Left ventricle myocardium superior (tissue), 1 donor: ENCODE measurements around the gene WDR7. TPM values are rescaled to one million over a fixed set of nuclear protein-coding genes. Genes with fewer than 3 reads are reported as not detected.

ENCODE experiments used
- ATAC-seq: fragments of 200-7000 bp; cut with Tn5 transposase; one replicate; pipeline ENCODE4 v1.9.1; 2020; ENCODE audit warnings: mild to moderate bottlenecking, moderate library complexity
- DNase-seq: peaks from one replicate; pipeline ENCODE4 v3.0.0-alpha.2; 2020
- intact Hi-C: fragments of 100-400 bp; cut with micrococcal nuclease; formaldehyde crosslinking; loops from one replicate; pipeline ENCODE4 v1.11.0; 2022
- total RNA-seq: library from RNA; stranded (reverse); fragmentation: NEBNext Ultra II Directional; extraction: Animal tissue kit (Norgen Biotek cat#: 25700); gene quantifications from one replicate; pipeline ENCODE4 v1.2.1, GENCODE V29; 2021
- donor health status: DM: no; HTN: yes; CAD: no; lungs with severe emphysema.

Gene WDR7
- total RNA-seq, 1 donor from 2014 or later = 25.8 TPM

- no peak for DNase-seq
- intact Hi-C loops = no loop called here
- peak; percentile 92 for ATAC-seq
These were observed 351.5 kb downstream of the WDR7 start for GRCh38 chr18:57002627-57003026.

- no peak for DNase-seq
- no peak for ATAC-seq
- intact Hi-C loops = no loop called here
These were observed 352.2 kb downstream of the WDR7 start for GRCh38 chr18:57003342-57003741.

DNA sequence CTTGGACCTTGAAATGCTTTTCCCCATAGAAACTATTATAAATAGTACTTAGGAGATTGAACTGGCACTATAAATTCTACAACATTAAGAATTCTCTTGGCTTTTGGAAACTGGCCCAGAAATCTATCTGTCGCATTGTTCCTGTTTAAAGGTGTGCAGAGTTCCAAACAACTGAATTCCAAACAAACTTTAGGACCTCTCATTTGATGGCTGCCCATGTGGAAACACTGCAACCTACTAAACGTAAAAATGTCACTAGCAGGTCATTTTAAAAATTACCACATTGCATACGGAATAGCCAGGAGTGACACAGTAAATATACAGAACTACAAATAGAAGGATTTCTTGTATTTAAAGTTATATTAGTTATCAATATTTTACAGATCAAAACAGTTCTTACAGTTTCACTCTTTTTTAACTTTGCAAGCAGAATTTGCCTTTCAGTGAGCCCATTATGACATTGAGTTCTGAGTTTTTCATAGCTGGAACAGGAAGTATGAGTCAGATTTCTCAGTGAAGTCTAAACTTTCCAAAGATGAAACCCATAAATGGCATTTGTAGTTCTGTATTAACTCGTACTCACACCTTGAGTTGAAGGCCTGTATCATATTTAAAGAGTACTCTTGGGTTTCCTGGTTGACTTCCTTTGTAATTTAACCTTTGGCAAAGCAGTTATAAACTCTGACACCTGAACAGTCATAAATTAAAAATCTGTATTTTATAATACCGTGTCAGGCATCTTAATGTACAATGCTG, 353.4 kb downstream of the WDR7 start:
- intact Hi-C loops = no loop called here
- DNase-seq (no peak), ATAC-seq (no peak)

DNA sequence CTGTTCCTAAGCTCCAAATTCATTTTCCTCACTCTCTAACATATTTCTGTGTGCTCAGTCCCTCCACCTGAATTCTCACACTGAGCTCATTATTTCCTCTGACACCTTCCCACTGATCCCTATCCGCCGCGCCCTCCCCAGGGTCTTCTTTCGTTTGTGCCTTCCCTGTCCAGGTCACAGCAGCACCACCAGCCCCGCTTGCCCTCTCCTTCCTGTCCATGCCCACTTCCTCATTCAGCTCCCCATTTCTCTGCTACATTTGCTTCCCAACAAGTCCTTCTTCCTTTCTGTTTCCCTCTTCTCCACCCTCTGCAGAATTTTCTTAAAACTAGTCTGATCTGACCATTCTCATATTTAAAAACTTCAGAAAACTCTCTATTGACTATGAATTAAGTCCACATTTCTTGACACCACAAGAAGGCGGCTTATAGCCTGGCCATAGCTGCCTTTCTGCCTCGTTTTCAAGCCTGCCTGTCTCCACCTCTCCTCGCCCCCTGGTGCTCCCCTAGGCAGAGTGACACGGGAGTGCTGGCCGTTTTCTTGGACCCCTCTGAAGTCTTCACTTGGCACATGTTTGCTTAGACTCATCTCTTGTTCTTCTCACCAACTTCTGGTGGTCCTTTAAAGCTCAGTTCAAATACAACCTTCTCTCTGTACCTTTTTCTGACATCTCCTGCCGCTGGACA, 357.0 kb downstream of the WDR7 start:
- DNase-seq (peak; percentile 34), ATAC-seq (no peak)
- intact Hi-C loops = no loop called here

DNA sequence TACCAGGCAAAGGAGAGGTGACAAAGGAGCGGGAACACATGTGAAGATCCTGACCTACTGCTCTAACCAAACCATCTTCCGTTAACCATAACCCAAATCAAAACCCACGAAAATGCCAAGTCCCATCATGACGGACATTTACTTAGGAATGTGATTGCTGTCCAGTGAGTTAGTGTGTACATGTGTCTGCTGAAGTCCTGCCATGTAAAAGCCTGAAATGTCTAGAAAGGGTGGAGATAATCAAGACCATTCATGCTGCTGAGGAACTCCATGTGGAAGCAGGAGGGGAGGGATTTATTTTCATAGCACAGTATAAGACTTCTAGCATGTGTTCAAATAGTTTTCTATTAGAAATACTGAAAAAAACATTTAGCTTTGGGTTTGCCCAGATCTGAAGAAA, 358.7 kb downstream of the WDR7 start:
- DNase-seq = no peak
- no peak for ATAC-seq
- intact Hi-C loops = no loop called here

- intact Hi-C loops = no loop called here
- ATAC-seq = no peak
- no peak for DNase-seq
These were observed 363.7 kb downstream of the WDR7 start for GRCh38 chr18:57014772-57015413.

GRCh38 chr18:57015451-57015850, 364.3 kb downstream of the WDR7 start:
- intact Hi-C loops = no loop called here
- DNase-seq (no peak), ATAC-seq (no peak)

GRCh38 chr18:57018845-57019244, 367.7 kb downstream of the WDR7 start:
- DNase-seq (no peak), ATAC-seq (no peak)
- intact Hi-C loops = no loop called here

- ATAC-seq = no peak
- intact Hi-C loops = no loop called here
- DNase-seq = no peak
These were observed 371.6 kb downstream of the WDR7 start for GRCh38 chr18:57022716-57023115.

DNA sequence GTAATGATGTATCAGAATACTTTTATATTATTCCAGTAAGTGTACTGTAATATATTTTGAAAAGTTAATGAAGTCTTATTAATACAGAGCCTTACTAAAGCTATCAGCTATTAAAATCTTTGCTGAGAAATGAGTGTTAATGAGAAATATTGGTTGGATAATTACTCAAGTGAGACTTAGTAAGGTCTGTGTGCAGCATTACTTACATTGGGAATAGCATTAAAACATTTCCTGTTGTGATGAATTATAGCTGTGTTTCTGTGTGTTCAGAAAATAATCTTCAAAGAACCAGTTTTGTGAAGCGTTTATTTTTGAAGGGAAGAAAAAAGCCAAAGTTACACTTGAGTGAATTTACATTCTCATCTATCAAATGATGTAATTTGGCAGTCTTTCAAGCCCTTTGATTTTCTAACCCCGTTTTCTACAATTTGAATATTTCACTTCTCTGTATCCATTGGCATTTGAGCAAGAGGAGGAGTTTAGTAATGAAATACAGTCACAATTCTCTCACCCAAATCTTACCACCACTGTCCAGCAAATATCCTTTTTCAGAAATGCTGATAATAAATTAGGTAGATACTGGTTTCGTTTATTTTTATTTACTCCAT, 372.2 kb downstream of the WDR7 start:
- intact Hi-C loops = no loop called here
- ATAC-seq = no peak
- no peak for DNase-seq

DNA sequence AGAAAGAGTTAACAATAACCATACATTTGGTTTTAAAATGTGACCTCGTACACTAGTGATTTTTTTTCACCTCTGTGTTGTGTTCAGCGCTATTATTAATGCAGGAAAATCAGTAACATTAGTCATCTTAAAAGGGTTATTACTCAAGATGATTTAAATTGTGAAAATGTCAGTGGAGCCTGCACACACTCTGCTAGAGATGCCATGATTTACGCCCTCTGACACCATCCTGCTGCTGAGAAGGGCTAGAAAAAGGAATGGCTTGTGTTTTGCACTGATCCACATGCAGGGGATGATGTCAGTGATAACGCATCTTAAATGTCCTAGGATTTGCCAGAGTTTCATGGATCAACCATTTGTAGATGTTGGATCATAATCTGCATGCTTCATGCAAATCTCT, 374.4 kb downstream of the WDR7 start:
- DNase-seq (no peak), ATAC-seq (no peak)
- intact Hi-C loops = no loop called here

GRCh38 chr18:57026316-57026715, 375.2 kb downstream of the WDR7 start:
- DNase-seq = no peak
- ATAC-seq = no peak
- intact Hi-C loops = no loop called here

- DNase-seq (no peak), ATAC-seq (no peak)
- intact Hi-C loops = no loop called here
These were observed 376.1 kb downstream of the WDR7 start for GRCh38 chr18:57027190-57027708.

GRCh38 chr18:57029761-57030160, 378.6 kb downstream of the WDR7 start:
- DNase-seq (no peak), ATAC-seq (no peak)
- intact Hi-C loops = no loop called here

DNA sequence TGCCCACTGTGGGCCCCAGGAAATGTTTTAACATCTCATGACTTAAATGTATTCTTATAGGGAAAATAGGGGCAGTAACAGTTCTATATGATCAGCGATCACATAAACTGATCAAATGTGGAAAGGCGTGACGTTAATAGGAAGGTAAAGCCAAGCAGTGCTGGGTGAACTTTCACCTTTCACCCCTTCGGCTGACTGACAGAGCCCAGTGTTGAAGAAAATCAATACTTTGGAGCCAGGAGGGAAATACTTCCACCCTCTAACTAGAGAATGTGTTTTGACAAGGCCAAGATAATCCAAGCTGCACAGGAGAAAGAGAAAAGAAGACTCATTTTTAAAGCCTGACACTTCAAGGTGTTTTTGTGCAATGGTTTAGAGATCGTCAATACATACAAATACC, 379.3 kb downstream of the WDR7 start:
- DNase-seq = no peak
- no peak for ATAC-seq
- intact Hi-C loops = no loop called here

DNA sequence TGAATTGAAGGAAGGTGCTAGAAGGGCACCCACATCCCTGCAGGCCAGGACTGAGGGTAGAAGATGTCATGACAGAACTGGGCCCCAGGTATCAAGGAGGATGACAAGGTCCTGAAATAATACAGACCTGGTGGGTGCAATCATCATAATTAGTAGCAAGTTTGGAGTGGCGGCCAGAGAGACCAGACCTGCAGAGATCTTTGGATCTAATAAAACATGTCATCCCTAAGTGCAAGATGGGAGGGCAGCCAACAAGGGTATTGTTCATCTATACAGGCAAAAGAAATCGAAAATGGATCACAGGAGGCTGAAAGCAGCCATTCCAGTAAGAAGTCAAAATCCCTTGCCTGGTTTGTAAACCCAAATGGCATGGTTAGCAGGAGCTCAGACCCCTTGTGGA, 384.4 kb downstream of the WDR7 start:
- no peak for DNase-seq
- ATAC-seq = no peak
- intact Hi-C loops = no loop called here

DNA sequence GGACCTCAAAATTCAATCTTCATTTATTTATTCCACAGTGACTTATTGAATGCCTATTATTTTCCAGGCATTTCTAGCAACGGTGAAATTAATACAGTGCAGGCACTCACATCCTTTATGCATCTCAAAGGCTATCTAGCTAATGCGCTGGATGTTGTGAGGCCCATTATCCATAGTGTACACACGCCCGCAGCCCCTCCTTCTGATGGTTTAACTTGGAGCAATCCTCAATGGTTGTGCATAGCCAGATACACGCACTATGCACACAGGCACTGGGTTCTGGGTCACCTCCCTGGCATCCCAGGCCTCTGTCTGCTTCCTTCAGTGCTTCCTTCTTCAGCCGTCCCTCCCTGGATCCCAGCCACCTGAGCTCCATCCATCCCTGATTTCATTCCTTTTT, 387.2 kb downstream of the WDR7 start:
- intact Hi-C loops = no loop called here
- ATAC-seq (no peak), DNase-seq (no peak)

DNA sequence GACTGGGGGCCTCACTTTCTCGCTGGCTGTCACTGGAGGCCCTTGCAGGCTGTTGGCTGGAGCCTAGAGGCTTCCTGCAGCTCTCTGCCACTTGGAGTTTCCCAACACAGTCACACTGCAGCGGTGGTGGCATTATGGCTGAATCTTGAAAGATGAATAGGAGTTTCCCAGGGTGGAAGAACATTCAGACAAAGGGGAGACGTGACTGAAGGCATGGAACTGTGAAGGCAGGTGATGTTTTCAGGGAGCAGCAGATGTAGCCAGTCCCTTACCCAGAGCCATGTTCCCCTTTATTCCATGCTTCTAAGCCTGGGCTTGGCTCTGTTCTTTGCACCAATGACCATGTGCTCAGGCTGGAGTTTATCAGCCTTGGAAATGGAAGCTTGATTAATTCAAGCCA, 389.0 kb downstream of the WDR7 start:
- intact Hi-C loops = no loop called here
- DNase-seq (no peak), ATAC-seq (no peak)

GRCh38 chr18:57043241-57043640, 392.1 kb downstream of the WDR7 start:
- intact Hi-C loops = no loop called here
- ATAC-seq (no peak), DNase-seq (no peak)

- DNase-seq = no peak
- intact Hi-C loops = no loop called here
- no peak for ATAC-seq
These were observed 397.2 kb downstream of the WDR7 start for GRCh38 chr18:57048351-57048750.
